ACC112 (cell line): ENCODE results near the gene EVPL.
"Not testable (repeated sequence)": the region's sequence is repeated elsewhere in the genome, so short reads cannot be mapped to it uniquely, and the experiment has no call there.

Experiments used
- H2AFZ ChIP-seq: fragments of 200-600 bp; sonication (generic); one replicate; pipeline ENCODE4 v1.6.0; 2017; ENCODE audit warnings: antibody characterized with exemption, low read length; ENCODE audit not compliant: unreplicated experiment
- H3K27ac ChIP-seq: fragments of 200-600 bp; sonication (generic); 2 replicates; pipeline ENCODE4 v1.5.1; 2014; ENCODE audit warnings: low read depth, mild to moderate bottlenecking, antibody characterized with exemption, low read length, moderate library complexity
- H3K27me3 ChIP-seq: fragments of 200-600 bp; sonication (generic); 2 replicates; pipeline ENCODE4 v1.6.1; 2014; ENCODE audit warnings: mild to moderate bottlenecking, antibody characterized with exemption, low read length, moderate library complexity, mixed read lengths; ENCODE audit not compliant: insufficient read depth
- H3K36me3 ChIP-seq: fragments of 200-600 bp; sonication (generic); 2 replicates; pipeline ENCODE4 v1.6.1; 2016; ENCODE audit warnings: mild to moderate bottlenecking, antibody characterized with exemption, low read length, moderate library complexity, mixed read lengths; ENCODE audit not compliant: insufficient read depth
- H3K4me1 ChIP-seq: fragments of 200-600 bp; sonication (generic); one replicate; pipeline ENCODE4 v1.6.1; 2016; ENCODE audit warnings: low read length, mixed read lengths; ENCODE audit not compliant: insufficient read depth, unreplicated experiment, control insufficient read depth
- H3K4me3 ChIP-seq: fragments of 200-600 bp; sonication (generic); 2 replicates; pipeline ENCODE4 v1.5.1; 2014; ENCODE audit warnings: mild to moderate bottlenecking, low read depth, low read length
- H3K79me2 ChIP-seq: fragments of 200-600 bp; sonication (generic); one replicate; pipeline ENCODE4 v1.6.0; 2016; ENCODE audit warnings: low read length; ENCODE audit not compliant: control insufficient read depth, unreplicated experiment, insufficient read depth

The EVPL gene

GRCh38 chr17:76027159-76027839 lies at the start of gene EVPL:
Gene EVPL (minus strand): TSS chr17:76027306. CDS start chr17:76027198, 108 bp downstream.
- H3K27ac ChIP-seq, result no peak within 1 kb of the TSS
- H3K4me3 ChIP-seq, result no peak within 1 kb of the TSS
- no peak within 1 kb of the TSS for H2AFZ ChIP-seq
- H3K4me1 ChIP-seq, result peaks cover 5% of the 10 kb centered on the region
- no peaks in the 10 kb centered on the region for H3K36me3 ChIP-seq
- H3K27me3 ChIP-seq, result no peaks in the 10 kb centered on the region
- no peaks in the 10 kb centered on the region for H3K79me2 ChIP-seq

GRCh38 chr17:76076146-76076764 lies 49.1 kb upstream of the EVPL start:
- peaks cover 74% of the 10 kb centered on the region for H3K27me3 ChIP-seq
- peaks cover 5% of the 10 kb centered on the region for H3K4me1 ChIP-seq
- no peak overlapping the region for H3K27ac ChIP-seq
- H3K36me3 ChIP-seq, result no peaks in the 10 kb centered on the region
- H3K79me2 ChIP-seq, result peaks cover 13% of the 10 kb centered on the region
- no peak overlapping the region for H2AFZ ChIP-seq
- H3K4me3 ChIP-seq, result no peak overlapping the region

DNA sequence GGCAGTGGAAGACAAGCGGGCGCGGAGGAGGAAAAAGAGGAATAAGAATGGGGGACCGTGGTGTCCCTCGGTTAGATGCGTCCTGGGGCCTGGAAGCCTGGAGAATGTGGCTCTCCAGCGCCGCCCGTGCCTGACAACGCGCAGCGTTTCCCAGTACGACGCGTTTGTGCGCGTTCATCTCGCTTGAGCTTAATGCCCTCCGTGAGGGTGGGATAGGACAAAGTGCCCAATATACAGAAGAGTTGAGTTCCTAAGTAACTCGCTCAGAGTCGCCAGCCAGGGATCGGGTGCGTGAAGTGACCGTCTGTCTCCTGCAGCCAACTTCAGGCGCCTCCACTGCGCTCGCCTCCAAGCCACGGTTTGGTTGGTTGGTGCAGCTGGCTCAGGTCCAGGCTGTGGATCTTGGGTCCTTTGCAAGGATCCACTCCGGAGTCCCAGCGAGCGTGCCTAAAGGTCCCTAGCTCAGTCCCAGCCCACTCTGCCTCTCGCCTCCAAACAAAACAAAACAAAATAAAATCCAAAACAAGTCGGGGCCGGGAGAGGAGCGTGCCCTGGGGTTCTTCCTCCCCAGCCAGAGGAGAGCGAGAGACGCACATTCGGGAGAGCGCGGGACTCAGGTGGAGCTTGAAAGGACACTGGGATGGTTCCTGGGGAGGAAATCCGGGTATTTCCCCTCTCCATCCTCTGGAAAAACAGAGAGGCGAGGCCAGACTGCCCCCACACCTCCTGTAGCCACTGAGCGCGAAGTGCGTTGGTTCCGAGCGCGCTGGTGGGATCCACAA lies 48.4 kb upstream of the EVPL start:
- no peak overlapping the region for H2AFZ ChIP-seq
- no peak overlapping the region for H3K27ac ChIP-seq
- peaks cover 20% of the 10 kb centered on the region for H3K79me2 ChIP-seq
- no peak overlapping the region for H3K4me3 ChIP-seq
- H3K4me1 ChIP-seq, result peaks cover 12% of the 10 kb centered on the region
- H3K27me3 ChIP-seq, result peaks cover 72% of the 10 kb centered on the region
- H3K36me3 ChIP-seq, result no peaks in the 10 kb centered on the region

DNA sequence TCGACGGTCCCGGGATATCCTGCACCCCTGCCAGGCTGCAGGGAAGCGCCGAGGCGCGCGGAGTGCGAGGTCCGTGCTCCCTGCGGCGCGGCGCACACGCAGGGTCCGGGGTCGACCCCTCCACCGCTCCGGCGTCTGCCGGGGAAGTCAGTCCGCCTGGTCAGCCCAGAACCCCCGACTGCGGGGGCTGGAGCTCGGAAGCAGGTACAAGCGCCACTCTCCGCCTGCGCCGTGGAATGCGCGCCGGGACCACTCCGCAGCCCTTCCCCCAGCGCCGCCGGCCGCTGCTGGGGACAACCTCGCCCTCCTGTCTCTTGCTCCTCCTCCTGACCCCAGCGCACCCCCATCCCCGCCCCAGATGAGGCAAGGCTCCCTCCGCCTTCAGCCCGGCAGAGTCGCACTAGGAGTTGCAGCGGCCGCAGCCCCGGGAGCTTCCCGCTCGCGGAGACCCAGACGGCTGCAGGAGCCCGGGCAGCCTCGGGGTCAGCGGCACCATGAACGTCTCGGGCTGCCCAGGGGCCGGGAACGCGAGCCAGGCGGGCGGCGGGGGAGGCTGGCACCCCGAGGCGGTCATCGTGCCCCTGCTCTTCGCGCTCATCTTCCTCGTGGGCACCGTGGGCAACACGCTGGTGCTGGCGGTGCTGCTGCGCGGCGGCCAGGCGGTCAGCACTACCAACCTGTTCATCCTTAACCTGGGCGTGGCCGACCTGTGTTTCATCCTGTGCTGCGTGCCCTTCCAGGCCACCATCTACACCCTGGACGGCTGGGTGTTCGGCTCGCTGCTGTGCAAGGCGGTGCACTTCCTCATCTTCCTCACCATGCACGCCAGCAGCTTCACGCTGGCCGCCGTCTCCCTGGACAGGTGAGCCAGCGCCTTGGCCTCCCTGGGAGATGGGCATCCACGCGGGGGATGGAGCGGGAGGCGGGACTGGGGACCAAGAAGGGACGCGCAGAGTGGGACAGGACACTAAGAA lies 47.6 kb upstream of the EVPL start, which contains the start of gene GALR2:
GALR2 (plus strand) TSS at position 392 of the 974 bp plus-strand sequence; CDS start at position 495, 103 bp downstream.
- Histone ChIP-seq H3K27me3 (peaks cover 64% of the 10 kb centered on the region), H3K27ac (no peak within 1 kb of the TSS), H3K4me3 (peak within 1 kb of the TSS; percentile 39; the same call in 1 of the 2 replicates), H3K4me1 (peaks cover 17% of the 10 kb centered on the region), H2AFZ (no peak within 1 kb of the TSS), H3K79me2 (peaks cover 28% of the 10 kb centered on the region), H3K36me3 (no peaks in the 10 kb centered on the region)

DNA sequence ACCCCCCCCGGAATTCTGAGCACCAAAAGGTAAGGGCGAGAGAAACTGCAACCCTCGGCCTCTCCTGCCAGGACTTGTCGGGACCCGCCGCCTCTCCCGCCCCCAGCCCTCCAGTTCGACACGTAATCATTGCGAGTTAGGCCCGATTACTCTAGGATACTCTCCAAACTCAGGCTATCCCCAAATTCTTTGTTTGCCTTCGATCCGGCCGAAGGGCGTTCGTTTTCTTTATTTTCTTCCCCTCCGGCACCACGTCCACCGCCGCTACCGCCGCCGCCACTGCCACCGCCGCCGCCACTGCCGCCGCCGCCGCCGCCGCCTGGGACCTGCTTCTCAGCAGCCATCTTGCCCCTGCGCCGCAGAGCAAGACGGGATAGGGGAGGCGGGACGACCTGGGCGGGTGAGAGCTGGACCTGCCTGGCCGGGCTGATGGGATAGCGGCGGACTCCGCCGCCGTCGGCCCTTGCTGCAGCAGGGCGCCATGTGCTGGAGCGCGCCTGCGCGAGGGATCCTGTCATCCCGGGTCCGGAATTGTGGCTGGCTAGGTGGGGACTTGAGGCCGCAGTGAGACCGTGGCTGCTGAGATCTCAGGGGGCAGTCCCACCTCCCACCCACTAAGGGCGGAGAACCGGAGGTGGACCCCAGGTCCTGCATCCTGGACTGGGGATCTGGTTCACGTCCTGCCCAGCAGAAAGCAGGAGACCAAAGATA lies 45.2 kb upstream of the EVPL start, which contains the start of gene SRP68:
SRP68 (minus strand) TSS at position 370 of the 711 bp plus-strand sequence; CDS start at position 344, 26 bp downstream.
- Histone ChIP-seq H3K27me3 (peaks cover 40% of the 10 kb centered on the region), H2AFZ (peak within 1 kb of the TSS; percentile 82), H3K4me3 (peak within 1 kb of the TSS; percentile 81), H3K27ac (peak within 1 kb of the TSS; percentile 8; the same call in 1 of the 2 replicates), H3K4me1 (peaks cover 17% of the 10 kb centered on the region), H3K36me3 (peaks cover 9% of the 10 kb centered on the region; the same call in 1 of the 2 replicates), H3K79me2 (peaks cover 46% of the 10 kb centered on the region)

DNA sequence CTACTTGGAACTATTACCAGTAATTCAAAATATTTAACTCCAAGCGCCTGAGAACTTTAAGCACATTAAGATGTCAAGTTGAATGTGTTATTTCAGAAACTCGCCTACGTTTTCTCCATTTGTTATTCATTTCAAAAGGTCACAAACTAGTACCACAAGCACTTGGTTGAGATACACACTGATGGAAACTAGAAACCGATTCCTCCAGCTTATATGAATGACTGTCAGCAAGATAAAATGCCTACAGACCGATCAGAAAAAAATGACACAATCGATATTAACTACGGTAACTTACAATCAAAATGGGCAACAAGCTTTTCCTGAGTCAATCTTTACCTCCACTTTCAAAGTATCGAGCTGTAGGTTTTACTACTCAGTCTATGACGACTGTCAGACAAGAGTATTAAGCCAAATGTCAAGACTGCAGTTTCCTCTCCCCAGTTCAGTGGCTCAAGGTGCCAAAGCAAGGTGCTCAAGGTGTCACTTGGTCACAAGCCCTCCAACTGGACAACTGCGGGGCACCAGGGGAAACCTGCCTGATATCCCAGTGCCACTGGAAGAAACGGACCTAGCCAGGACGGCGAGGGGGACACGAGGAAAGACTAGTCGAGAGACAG lies 44.5 kb upstream of the EVPL start:
- Histone ChIP-seq H3K79me2 (peaks cover 49% of the 10 kb centered on the region), H3K4me3 (peak overlapping the region; percentile 81), H3K27me3 (peaks cover 34% of the 10 kb centered on the region), H3K36me3 (peaks cover 12% of the 10 kb centered on the region; the same call in 1 of the 2 replicates), H2AFZ (no peak overlapping the region), H3K27ac (peak overlapping the region; percentile 8; the same call in 1 of the 2 replicates), H3K4me1 (peaks cover 17% of the 10 kb centered on the region)

DNA sequence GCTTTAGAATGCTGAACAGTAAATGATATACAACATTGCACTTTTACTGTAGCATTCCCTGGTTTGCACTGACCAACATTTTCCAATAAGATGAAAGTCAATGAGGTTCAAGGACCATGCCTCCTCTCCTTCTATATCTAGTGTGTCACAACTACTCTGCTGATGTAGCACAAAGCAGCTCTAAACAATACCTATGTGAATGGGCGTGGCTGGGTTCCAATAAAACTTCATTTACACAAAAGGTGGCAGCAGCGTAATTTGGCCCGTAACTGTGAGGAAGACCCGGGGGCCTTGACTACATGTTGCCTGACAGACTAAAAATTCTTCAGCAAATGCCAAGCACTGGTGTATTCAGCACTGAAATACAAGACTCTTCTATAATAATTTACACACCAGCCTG lies 38.7 kb upstream of the EVPL start:
- Histone ChIP-seq H2AFZ (no peak overlapping the region), H3K79me2 (peaks cover 31% of the 10 kb centered on the region), H3K36me3 (peaks cover 35% of the 10 kb centered on the region), H3K27me3 (no peaks in the 10 kb centered on the region), H3K27ac (no peak overlapping the region), H3K4me1 (peaks cover 7% of the 10 kb centered on the region), H3K4me3 (no peak overlapping the region)

GRCh38 chr17:76063875-76064546 lies 36.9 kb upstream of the EVPL start:
- no peak overlapping the region for H3K27ac ChIP-seq
- peaks cover 42% of the 10 kb centered on the region for H3K36me3 ChIP-seq
- no peak overlapping the region for H2AFZ ChIP-seq
- no peaks in the 10 kb centered on the region for H3K4me1 ChIP-seq
- no peak overlapping the region for H3K4me3 ChIP-seq
- peaks cover 13% of the 10 kb centered on the region for H3K79me2 ChIP-seq
- no peaks in the 10 kb centered on the region for H3K27me3 ChIP-seq

- Histone ChIP-seq H3K4me1 (peaks cover 17% of the 10 kb centered on the region), H3K36me3 (peaks cover 37% of the 10 kb centered on the region)
- not testable (repeated sequence) for H3K27ac ChIP-seq, H2AFZ ChIP-seq, H3K27me3 ChIP-seq, H3K4me3 ChIP-seq, H3K79me2 ChIP-seq
Measured at GRCh38 chr17:76058264-76058663, 31.2 kb upstream of the EVPL start.
